WTC11 (cell line): ENCODE measurements around the gene AHSG.

Experiments used
- CBFB ChIP-seq: sonication (generic); formaldehyde crosslinking; IDR thresholded peaks from 2 replicates; pipeline ENCODE4 v1.8.1; 2022; ENCODE audit warnings: mild to moderate bottlenecking, low read depth, missing genetic modification reagents
- ESRRA ChIP-seq: sonication (generic); formaldehyde crosslinking; IDR thresholded peaks from 2 replicates; pipeline ENCODE4 v1.8.1; 2022; ENCODE audit warnings: mild to moderate bottlenecking, missing genetic modification reagents, borderline replicate concordance
- JUN ChIP-seq: sonication (generic); formaldehyde crosslinking; IDR thresholded peaks from 2 replicates; pipeline ENCODE4 v1.8.0; 2023; ENCODE audit warnings: mild to moderate bottlenecking, missing genetic modification reagents
- ZBTB21 ChIP-seq: sonication (generic); formaldehyde crosslinking; IDR thresholded peaks from 2 replicates; pipeline ENCODE4 v1.8.1; 2023; ENCODE audit warnings: mild to moderate bottlenecking, missing genetic modification reagents, borderline replicate concordance
- ZNF121 ChIP-seq: sonication (generic); formaldehyde crosslinking; IDR thresholded peaks from 2 replicates; pipeline ENCODE4 v1.8.0; 2023; ENCODE audit warnings: missing genetic modification reagents
- TF ChIP-seq, protein P1 (sequence below): fragments of 200-600 bp; IDR thresholded peaks from 2 replicates; pipeline ENCODE4 v1.8.0; 2022; ENCODE audit warnings: antibody characterized with exemption
- TF ChIP-seq, protein P2 (sequence below): sonication (generic); formaldehyde crosslinking; IDR thresholded peaks from 2 replicates; pipeline ENCODE4 v1.8.1; 2022; ENCODE audit warnings: low read depth, missing genetic modification reagents, borderline replicate concordance
- TF ChIP-seq, protein P3 (sequence below): sonication (generic); formaldehyde crosslinking; IDR thresholded peaks from 2 replicates; pipeline ENCODE4 v1.8.1; 2023; ENCODE audit warnings: mild to moderate bottlenecking, missing genetic modification reagents

DNA sequence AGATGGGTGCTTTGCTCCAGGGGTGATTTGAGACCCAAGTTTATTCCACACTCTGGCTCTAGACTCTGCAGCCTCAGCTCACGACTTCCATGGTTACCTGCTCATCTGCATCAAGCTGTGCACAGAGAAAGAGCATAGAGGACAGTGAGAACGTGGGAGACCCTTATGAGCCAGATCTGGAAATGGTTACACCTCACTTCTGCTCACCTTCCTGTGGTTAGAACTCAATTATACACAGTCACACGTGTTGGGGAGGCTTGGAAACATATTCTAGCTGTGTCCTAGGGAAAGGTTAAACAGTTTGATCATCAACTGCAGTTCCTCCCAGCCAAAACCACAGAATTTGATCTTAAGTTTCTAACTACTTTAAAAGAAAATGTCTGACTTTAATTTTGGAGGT, 29.2 kb downstream of the AHSG start:
- TF ChIP-seq, protein P1, sequence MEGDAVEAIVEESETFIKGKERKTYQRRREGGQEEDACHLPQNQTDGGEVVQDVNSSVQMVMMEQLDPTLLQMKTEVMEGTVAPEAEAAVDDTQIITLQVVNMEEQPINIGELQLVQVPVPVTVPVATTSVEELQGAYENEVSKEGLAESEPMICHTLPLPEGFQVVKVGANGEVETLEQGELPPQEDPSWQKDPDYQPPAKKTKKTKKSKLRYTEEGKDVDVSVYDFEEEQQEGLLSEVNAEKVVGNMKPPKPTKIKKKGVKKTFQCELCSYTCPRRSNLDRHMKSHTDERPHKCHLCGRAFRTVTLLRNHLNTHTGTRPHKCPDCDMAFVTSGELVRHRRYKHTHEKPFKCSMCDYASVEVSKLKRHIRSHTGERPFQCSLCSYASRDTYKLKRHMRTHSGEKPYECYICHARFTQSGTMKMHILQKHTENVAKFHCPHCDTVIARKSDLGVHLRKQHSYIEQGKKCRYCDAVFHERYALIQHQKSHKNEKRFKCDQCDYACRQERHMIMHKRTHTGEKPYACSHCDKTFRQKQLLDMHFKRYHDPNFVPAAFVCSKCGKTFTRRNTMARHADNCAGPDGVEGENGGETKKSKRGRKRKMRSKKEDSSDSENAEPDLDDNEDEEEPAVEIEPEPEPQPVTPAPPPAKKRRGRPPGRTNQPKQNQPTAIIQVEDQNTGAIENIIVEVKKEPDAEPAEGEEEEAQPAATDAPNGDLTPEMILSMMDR: no peak
- no peak for TF ChIP-seq ESRRA (CRISPR knock-in tag)
- no peak for TF ChIP-seq ZBTB21 (CRISPR knock-in tag)
- no peak for TF ChIP-seq ZNF121
- TF ChIP-seq, protein P2, sequence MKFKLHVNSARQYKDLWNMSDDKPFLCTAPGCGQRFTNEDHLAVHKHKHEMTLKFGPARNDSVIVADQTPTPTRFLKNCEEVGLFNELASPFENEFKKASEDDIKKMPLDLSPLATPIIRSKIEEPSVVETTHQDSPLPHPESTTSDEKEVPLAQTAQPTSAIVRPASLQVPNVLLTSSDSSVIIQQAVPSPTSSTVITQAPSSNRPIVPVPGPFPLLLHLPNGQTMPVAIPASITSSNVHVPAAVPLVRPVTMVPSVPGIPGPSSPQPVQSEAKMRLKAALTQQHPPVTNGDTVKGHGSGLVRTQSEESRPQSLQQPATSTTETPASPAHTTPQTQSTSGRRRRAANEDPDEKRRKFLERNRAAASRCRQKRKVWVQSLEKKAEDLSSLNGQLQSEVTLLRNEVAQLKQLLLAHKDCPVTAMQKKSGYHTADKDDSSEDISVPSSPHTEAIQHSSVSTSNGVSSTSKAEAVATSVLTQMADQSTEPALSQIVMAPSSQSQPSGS (CRISPR knock-in tag): no peak
- TF ChIP-seq JUN (CRISPR knock-in tag): no peak
- TF ChIP-seq CBFB (CRISPR knock-in tag): no peak
- TF ChIP-seq, protein P3, sequence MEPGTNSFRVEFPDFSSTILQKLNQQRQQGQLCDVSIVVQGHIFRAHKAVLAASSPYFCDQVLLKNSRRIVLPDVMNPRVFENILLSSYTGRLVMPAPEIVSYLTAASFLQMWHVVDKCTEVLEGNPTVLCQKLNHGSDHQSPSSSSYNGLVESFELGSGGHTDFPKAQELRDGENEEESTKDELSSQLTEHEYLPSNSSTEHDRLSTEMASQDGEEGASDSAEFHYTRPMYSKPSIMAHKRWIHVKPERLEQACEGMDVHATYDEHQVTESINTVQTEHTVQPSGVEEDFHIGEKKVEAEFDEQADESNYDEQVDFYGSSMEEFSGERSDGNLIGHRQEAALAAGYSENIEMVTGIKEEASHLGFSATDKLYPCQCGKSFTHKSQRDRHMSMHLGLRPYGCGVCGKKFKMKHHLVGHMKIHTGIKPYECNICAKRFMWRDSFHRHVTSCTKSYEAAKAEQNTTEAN: no peak
